ENCODE results near the gene DLX1. TPM values are rescaled to one million over a fixed set of nuclear protein-coding genes. Genes with fewer than 3 reads are reported as not detected.

The DLX1 gene
- total and polyA plus RNA-seq, 9 of the 15 experiments (the other 6 are each of a cell fraction or from before 2014, with no cell fraction given), result 1.9 to 26.2 (median 9.6) TPM

GRCh38 chr2:172056293-172056692 lies 29.0 kb upstream of the DLX1 start:
- ChIA-PET POLR2A (interaction anchor here (1.4 to 2.4 kb wide), 5 partner anchors 10 to 56 kb away, joined by 3 to 8 read pairs (median 5); partner anchors contain the start of gene DLX1), CTCF (ENCODE audit: low intra/inter-chr PET ratio) (no interaction called here)
- intact Hi-C loops (cut with micrococcal nuclease), result no loop called here

More at GRCh38 chr2:172056293-172056692, 29.0 kb upstream of the DLX1 start:
- no peak overlapping the region for H3K9ac ChIP-seq (ENCODE audit: insufficient read depth in 1 of 2, low read depth in 2 of 2, low read length in 2 of 2)
- no peak overlapping the region for H3K4me2 ChIP-seq (ENCODE audit: insufficient read depth, low read length)
- DNase-seq (ENCODE audit: extremely low read depth in 1 of 4, low spot score in 3 of 4) (no peak), ATAC-seq (no peak), FAIRE-seq (no peak)
- no peaks in the 10 kb centered on the region for H4K20me1 ChIP-seq (replicated peaks; ENCODE audit: control insufficient read depth, insufficient read depth, low read length)
- no peak for TF ChIP-seq YBX1 (IDR thresholded peaks at IDR 0.05)
- no peak for TF ChIP-seq ZNF3 (CRISPR knock-in tag; IDR thresholded peaks at IDR 0.05)
- no peak for TF ChIP-seq ZKSCAN1 (IDR thresholded peaks at IDR 0.05; ENCODE audit: low read depth, low read length)
- no peak for TF ChIP-seq ZNF785 (CRISPR knock-in tag; IDR thresholded peaks at IDR 0.05)
- TF ChIP-seq HEY1 (CRISPR knock-in tag; IDR thresholded peaks at IDR 0.05; ENCODE audit: borderline replicate concordance), result 0 out of 2 replicates have a peak, but pooled peaks have one; percentile 36
- no peak for TF ChIP-seq CEBPG (CRISPR knock-in tag; IDR thresholded peaks at IDR 0.05)
- TF ChIP-seq CEBPG (tag; conservative IDR thresholded peaks at IDR 0.05 in 1 of 2, IDR thresholded peaks at IDR 0.05 in 1 of 2), result peak; percentile 49 to 75; a peak in 2 of 4 replicates
- no peak for TF ChIP-seq HBP1 (CRISPR knock-in tag; IDR thresholded peaks at IDR 0.05)
- no peak for TF ChIP-seq PTRF (tag; IDR thresholded peaks at IDR 0.05)
- no peak for TF ChIP-seq ESRRA (IDR thresholded peaks at IDR 0.05; ENCODE audit: borderline replicate concordance, low read depth)
- no peak for TF ChIP-seq LCOR (CRISPR knock-in tag; IDR thresholded peaks at IDR 0.05)
- 0 out of 2 replicates have a peak, but pooled peaks have one; percentile 25 for TF ChIP-seq ZNF589 (CRISPR knock-in tag; IDR thresholded peaks at IDR 0.05; ENCODE audit: low read depth)
- TF ChIP-seq TFAM (CRISPR knock-in tag; conservative IDR thresholded peaks at IDR 0.05), result no peak
- TF ChIP-seq ZNF584 (CRISPR knock-in tag; IDR thresholded peaks at IDR 0.05; ENCODE audit: low read depth), result 0 out of 2 replicates have a peak, but pooled peaks have one; percentile 35
- no peak for TF ChIP-seq SETDB1 (IDR thresholded peaks at IDR 0.05; ENCODE audit: low read length)
- TF ChIP-seq ID3 (CRISPR knock-in tag; IDR thresholded peaks at IDR 0.05), result no peak
- TF ChIP-seq ID3 (tag; IDR thresholded peaks at IDR 0.05), result no peak
- no peak for TF ChIP-seq HMG20B (CRISPR knock-in tag; IDR thresholded peaks at IDR 0.05)
- no peak overlapping the region for H3K27ac ChIP-seq (ENCODE audit: extremely low read depth, low read depth, low read length)
- no peak overlapping the region for H2AFZ ChIP-seq (ENCODE audit: low read depth, low read length)
- no peaks in the 10 kb centered on the region for H3K36me3 ChIP-seq (ENCODE audit: control insufficient read depth, insufficient read depth, low read length)
- H3K27me3 ChIP-seq (ENCODE audit: control insufficient read depth in 2 of 2, insufficient read depth in 2 of 2, low read length in 2 of 2), result no peaks in the 10 kb centered on the region
- BruUV-seq (replicated peaks), result no TSS peak
- 34% methylated on average over 2 of the region's 2 CpGs for WGBS (ENCODE audit: insufficient coverage, low coverage, missing lambda C conversion rate)
- in situ Hi-C loops (cut with MboI), result no loop called here
- no peaks in the 10 kb centered on the region for H3K9me1 ChIP-seq (ENCODE audit: control insufficient read depth, insufficient read depth, low read length)
- peaks cover 0 to 12% of the 10 kb centered on the region in 2 experiments; a peak in 3 of 5 replicates for H3K4me1 ChIP-seq (replicated peaks in 1 of 2; ENCODE audit: control insufficient read depth in 2 of 2, insufficient read depth in 2 of 2, low read length in 2 of 2)
- no peaks in the 10 kb centered on the region for H3K9me3 ChIP-seq (replicated peaks; ENCODE audit: control insufficient read depth, insufficient read depth, low read depth, low read length)
- peaks cover 4% of the 10 kb centered on the region; the same call in 2 of the 3 replicates for H3K79me2 ChIP-seq (ENCODE audit: control insufficient read depth, insufficient read depth, low read length)
- H3K4me3 ChIP-seq, result no peak overlapping the region

Data from K562 (cell line).